ENCODE results near the gene ZDHHC6. TPM values are rescaled to one million over a fixed set of nuclear protein-coding genes. Genes with fewer than 3 reads are reported as not detected.

Gene ZDHHC6
- total RNA-seq, 1 donor from 2014 or later: 24.8 TPM

Other genes with a start within 250 kb of the ZDHHC6 start
- not detected in 2 replicates for gene TECTB, start 163.5 kb downstream of the ZDHHC6 start, total RNA-seq
- gene ACSL5, start 72.8 kb downstream of the ZDHHC6 start, total RNA-seq: 0.68 and 0.79 TPM in 2 replicates
- gene VTI1A, start 301 bp upstream of the ZDHHC6 start, total RNA-seq: 33.3 and 33.5 TPM in 2 replicates